ENCODE data around the gene RNASE4. TPM values are rescaled to one million over a fixed set of nuclear protein-coding genes. Genes with fewer than 3 reads are reported as not detected.

Gene RNASE4
- total RNA-seq, 1 experiment from 2014 or later, result not detected

DNA sequence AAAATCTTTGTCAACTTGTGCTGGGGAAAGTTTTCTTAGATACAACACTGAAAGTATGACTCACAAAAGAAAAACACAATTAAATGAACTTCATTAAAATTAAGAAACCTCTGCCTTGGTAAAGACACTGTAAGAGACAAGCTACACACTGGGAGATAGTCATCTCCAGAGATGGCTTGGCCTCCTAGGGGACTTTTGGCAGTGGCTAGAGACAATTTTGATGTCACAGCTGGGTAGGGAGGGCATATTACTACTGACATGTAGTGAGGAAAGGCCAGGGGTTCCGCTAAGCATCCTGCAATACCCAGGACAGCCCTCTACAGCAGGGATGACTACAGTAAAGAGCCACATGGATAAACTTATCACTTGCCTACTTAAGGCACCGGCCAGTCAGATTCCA, 8.7 kb upstream of the RNASE4 start:
- Mint-ChIP-seq H3K4me3 (0 out of 5 replicates have a peak overlapping the region, but pooled peaks of 1 of the 2 experiments have one; percentile 26), H3K36me3 (ENCODE audit: insufficient read depth in 1 of 3, low read depth in 3 of 3) (no peaks in the 10 kb centered on the region), H3K4me1 (peaks cover 14 to 19% of the 10 kb centered on the region in 2 experiments), H3K27me3 (ENCODE audit: low read depth) (peaks cover 5% of the 10 kb centered on the region), H3K27ac (no peak overlapping the region), H3K9me3 (no peaks in the 10 kb centered on the region)
- Histone ChIP-seq H3K23me2 (ENCODE audit: insufficient read length, low read depth, low read length, poor library complexity, severe bottlenecking) (peaks cover 1% of the 10 kb centered on the region), H3K9ac (ENCODE audit: extremely low read depth, insufficient read length, low read length) (no peak overlapping the region), H3T11ph (ENCODE audit: low read length) (no peak overlapping the region), H3K9me3 (ENCODE audit: control insufficient read depth, low read depth, low read length) (no peaks in the 10 kb centered on the region), H3K14ac (ENCODE audit: insufficient read depth, low read length) (no peak overlapping the region), H3K18ac (ENCODE audit: insufficient read length, low read depth, low read length) (no peak overlapping the region), H4K5ac (ENCODE audit: insufficient read length, low read depth, low read length) (no peak overlapping the region), H2BK120ac (ENCODE audit: low read depth, low read length, poor library complexity, severe bottlenecking) (no peak overlapping the region), H2AK5ac (ENCODE audit: insufficient read length, low read length) (no peak overlapping the region), H3K79me2 (ENCODE audit: insufficient read depth, low read length) (no peaks in the 10 kb centered on the region), H3K27ac (ENCODE audit: insufficient read length, low read depth, low read length) (no peak overlapping the region), H3K4me2 (ENCODE audit: insufficient read depth, insufficient read length, low read length) (no peak overlapping the region), H3K27me3 (ENCODE audit: insufficient read depth, low read length) (no peaks in the 10 kb centered on the region), H3K23ac (ENCODE audit: insufficient read length, low read depth, low read length) (no peak overlapping the region), H2AFZ (ENCODE audit: low read length) (no peak overlapping the region), H3K79me1 (ENCODE audit: insufficient read depth, low read depth, low read length, poor library complexity, severe bottlenecking) (no peaks in the 10 kb centered on the region), H4K91ac (ENCODE audit: insufficient read length, low read depth, low read length) (no peak overlapping the region), H4K8ac (replicated peaks; ENCODE audit: insufficient read length, low read depth, low read length) (no peak overlapping the region), H3K4me1 (ENCODE audit: insufficient read depth, low read length) (peaks cover 2% of the 10 kb centered on the region; the same call in 1 of the 2 replicates), H2BK15ac (ENCODE audit: low read depth, low read length) (no peak overlapping the region), H4K20me1 (ENCODE audit: control insufficient read depth, insufficient read depth, insufficient read length) (no peaks in the 10 kb centered on the region), H2BK12ac (ENCODE audit: insufficient read length, low read depth, low read length) (no peak overlapping the region), H3K4ac (ENCODE audit: low read depth, low read length) (no peak overlapping the region), H2BK20ac (ENCODE audit: low read depth, low read length, poor library complexity, severe bottlenecking) (no peak overlapping the region), H3K56ac (ENCODE audit: insufficient read length, low read depth, low read length) (no peak overlapping the region), H2BK5ac (ENCODE audit: insufficient read length, low read length) (no peak overlapping the region)
- no CpG with 5 or more reads among the region's 2 CpGs for WGBS (ENCODE audit: extremely low coverage, insufficient read length, low lambda C conversion rate)
- TF ChIP-seq, protein P1, sequence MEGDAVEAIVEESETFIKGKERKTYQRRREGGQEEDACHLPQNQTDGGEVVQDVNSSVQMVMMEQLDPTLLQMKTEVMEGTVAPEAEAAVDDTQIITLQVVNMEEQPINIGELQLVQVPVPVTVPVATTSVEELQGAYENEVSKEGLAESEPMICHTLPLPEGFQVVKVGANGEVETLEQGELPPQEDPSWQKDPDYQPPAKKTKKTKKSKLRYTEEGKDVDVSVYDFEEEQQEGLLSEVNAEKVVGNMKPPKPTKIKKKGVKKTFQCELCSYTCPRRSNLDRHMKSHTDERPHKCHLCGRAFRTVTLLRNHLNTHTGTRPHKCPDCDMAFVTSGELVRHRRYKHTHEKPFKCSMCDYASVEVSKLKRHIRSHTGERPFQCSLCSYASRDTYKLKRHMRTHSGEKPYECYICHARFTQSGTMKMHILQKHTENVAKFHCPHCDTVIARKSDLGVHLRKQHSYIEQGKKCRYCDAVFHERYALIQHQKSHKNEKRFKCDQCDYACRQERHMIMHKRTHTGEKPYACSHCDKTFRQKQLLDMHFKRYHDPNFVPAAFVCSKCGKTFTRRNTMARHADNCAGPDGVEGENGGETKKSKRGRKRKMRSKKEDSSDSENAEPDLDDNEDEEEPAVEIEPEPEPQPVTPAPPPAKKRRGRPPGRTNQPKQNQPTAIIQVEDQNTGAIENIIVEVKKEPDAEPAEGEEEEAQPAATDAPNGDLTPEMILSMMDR (conservative IDR thresholded peaks at IDR 0.05), result no peak
- no peak for DNase-seq
